RWPE2 (cell line): ENCODE results near the gene ANKRD42.

Experiments used
- ATAC-seq: fragments of 200-7000 bp; cut with Tn5 transposase; 3 replicates; pipeline ENCODE4 v1.9.1; 2021; ENCODE audit warnings: low read depth
- DNase-seq: peaks from one replicate; pipeline ENCODE4 v3.0.0-alpha.2; 2020; ENCODE audit warnings: low spot score
- H3K27ac ChIP-seq: fragments of 450-650 bp; 2 replicates; pipeline ENCODE4 v1.5.1; 2017; ENCODE audit warnings: mild to moderate bottlenecking; ENCODE audit not compliant: poor library complexity, severe bottlenecking
- H3K27me3 ChIP-seq: fragments of 250-450 bp; sonication (Bioruptor Pico); 2 replicates; pipeline ENCODE4 v1.5.1; 2021; ENCODE audit warnings: mild to moderate bottlenecking, moderate library complexity; ENCODE audit not compliant: insufficient read depth, poor library complexity, severe bottlenecking
- H3K36me3 ChIP-seq: fragments of 250-450 bp; sonication (Bioruptor Pico); 2 replicates; pipeline ENCODE4 v1.5.1; 2020; ENCODE audit warnings: low read depth, mild to moderate bottlenecking, moderate library complexity
- H3K4me1 ChIP-seq: fragments of 250-450 bp; sonication (Bioruptor Pico); 2 replicates; pipeline ENCODE4 v1.5.1; 2021; ENCODE audit warnings: mild to moderate bottlenecking, moderate library complexity; ENCODE audit not compliant: insufficient read depth, poor library complexity, severe bottlenecking
- H3K4me3 ChIP-seq: fragments of 250-450 bp; sonication (Bioruptor Pico); 2 replicates; pipeline ENCODE4 v1.5.1; 2021; ENCODE audit warnings: mild to moderate bottlenecking, moderate library complexity; ENCODE audit not compliant: severe bottlenecking
- H3K9me3 ChIP-seq: fragments of 250-450 bp; sonication (Bioruptor Pico); 2 replicates; pipeline ENCODE4 v1.5.1; 2021; ENCODE audit warnings: mild to moderate bottlenecking, moderate library complexity; ENCODE audit not compliant: severe bottlenecking
- TF ChIP-seq, protein P1 (sequence below): fragments of 450-650 bp; IDR thresholded peaks from one replicate; pipeline ENCODE4 v1.5.1; 2017; ENCODE audit warnings: mild to moderate bottlenecking, moderate library complexity; ENCODE audit not compliant: poor library complexity, severe bottlenecking

ANKRD42 gene

DNA sequence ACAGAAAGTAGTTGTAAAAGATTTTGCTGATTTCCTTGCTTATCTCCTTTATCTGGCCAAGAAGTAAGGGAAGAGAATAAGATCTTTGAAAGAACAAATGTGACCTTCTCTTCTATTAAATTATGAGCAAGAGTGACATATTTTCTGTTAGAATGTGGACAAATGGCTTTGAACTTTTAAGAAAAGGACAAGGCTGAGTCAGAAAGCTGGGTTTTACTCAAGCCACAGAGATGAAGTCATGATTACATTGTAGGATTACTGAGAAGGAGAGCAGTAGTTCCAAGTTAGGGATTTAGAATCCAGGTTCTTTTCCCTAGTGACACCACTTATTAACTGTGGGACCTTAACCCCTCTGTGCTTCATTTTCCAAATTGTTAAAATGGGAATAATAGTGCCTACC, 79.1 kb downstream of the ANKRD42 start:
- no peak overlapping the region for H3K27ac ChIP-seq
- TF ChIP-seq, protein P1, sequence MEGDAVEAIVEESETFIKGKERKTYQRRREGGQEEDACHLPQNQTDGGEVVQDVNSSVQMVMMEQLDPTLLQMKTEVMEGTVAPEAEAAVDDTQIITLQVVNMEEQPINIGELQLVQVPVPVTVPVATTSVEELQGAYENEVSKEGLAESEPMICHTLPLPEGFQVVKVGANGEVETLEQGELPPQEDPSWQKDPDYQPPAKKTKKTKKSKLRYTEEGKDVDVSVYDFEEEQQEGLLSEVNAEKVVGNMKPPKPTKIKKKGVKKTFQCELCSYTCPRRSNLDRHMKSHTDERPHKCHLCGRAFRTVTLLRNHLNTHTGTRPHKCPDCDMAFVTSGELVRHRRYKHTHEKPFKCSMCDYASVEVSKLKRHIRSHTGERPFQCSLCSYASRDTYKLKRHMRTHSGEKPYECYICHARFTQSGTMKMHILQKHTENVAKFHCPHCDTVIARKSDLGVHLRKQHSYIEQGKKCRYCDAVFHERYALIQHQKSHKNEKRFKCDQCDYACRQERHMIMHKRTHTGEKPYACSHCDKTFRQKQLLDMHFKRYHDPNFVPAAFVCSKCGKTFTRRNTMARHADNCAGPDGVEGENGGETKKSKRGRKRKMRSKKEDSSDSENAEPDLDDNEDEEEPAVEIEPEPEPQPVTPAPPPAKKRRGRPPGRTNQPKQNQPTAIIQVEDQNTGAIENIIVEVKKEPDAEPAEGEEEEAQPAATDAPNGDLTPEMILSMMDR, result no peak
- ATAC-seq, result no peak

DNA sequence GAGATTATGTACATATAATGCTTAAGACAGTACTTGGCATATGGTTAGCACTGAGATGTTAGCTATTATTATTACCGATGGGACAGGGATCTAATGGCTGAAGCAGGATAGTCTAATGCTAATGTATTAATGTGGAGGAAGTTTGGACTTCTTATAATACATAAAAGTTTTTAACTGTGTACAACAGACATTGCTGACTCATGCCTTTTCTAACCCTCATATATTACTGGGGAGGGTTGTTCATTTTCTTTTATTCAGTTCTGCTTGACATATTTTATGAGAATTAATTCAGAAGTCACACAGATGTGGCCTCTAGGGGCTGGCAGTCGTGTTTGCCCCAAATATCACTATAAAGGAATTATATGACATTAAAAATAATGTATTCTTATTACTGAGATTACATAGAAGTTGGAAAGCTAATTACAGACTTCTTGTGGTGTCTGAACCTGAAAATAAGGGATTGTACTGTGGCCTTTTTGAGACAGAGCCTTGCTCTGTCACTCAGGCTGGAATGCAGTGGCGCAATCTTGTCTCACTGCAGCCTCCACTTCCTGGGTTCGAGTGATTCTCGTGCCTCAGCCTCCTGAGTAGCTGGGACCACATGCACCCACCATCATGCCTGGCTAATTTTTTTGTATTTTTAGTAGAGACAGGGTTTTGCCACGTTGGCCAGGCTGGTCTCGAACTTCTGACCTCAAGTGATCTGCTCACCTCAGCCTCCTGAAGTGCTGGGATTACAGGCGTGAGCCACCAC, 82.6 kb downstream of the ANKRD42 start:
- TF ChIP-seq, protein P1, result no peak
- Histone ChIP-seq H3K36me3 (peaks cover 92% of the 10 kb centered on the region), H3K27me3 (no peaks in the 10 kb centered on the region), H3K4me1 (no peaks in the 10 kb centered on the region), H3K9me3 (no peaks in the 10 kb centered on the region), H3K27ac (no peak overlapping the region), H3K4me3 (no peak overlapping the region)
- ATAC-seq (no peak), DNase-seq (no peak)

More for the DNA sequence above, 79.1 kb downstream of the ANKRD42 start:
- no peak overlapping the region for H3K4me3 ChIP-seq
- H3K27me3 ChIP-seq, result no peaks in the 10 kb centered on the region
- no peak for DNase-seq
- peaks cover 73% of the 10 kb centered on the region for H3K36me3 ChIP-seq
- no peaks in the 10 kb centered on the region for H3K9me3 ChIP-seq
- H3K4me1 ChIP-seq, result no peaks in the 10 kb centered on the region

DNA sequence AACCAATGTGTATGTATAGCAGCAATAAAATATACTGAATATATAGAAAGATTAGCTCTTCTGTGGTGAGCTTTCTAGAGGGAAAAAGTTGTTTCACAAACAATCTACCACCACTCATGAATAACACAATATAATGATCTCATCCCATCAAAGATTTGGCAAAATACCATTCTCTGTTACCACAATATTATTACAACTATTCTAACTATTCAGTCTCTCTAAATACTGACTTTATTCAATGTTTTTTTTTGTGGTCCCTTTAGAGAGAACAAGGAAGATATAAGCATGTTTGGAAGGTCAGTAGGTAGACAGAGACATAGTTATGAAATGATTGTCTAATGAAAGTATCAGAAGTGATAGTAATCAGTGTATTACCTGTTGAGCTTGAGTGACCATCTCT, 84.8 kb downstream of the ANKRD42 start:
- H3K4me1 ChIP-seq, result no peaks in the 10 kb centered on the region
- TF ChIP-seq, protein P1, result no peak
- H3K27me3 ChIP-seq, result no peaks in the 10 kb centered on the region
- peaks cover 74% of the 10 kb centered on the region for H3K36me3 ChIP-seq
- H3K9me3 ChIP-seq, result no peaks in the 10 kb centered on the region
- DNase-seq (no peak), ATAC-seq (no peak)
- no peak overlapping the region for H3K27ac ChIP-seq
- H3K4me3 ChIP-seq, result no peak overlapping the region

DNA sequence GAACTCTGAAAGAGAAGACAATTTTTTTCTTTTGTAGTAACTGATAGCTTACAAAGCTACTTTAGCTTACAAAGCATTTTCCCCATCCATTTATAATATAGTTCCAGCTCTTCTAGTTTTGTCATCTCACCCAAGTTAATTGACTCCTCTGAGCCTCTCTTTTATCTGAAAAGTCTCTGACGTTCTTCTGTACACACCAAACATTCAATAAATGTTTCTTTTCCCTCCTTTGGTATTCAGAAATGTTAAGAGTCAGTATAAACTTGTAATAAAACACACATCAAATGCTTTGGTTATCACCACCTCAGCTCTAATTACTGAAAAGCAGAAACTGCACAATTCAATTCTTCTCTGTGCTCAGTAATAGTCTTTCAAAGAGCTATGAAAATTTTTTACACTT, 86.7 kb downstream of the ANKRD42 start:
- Histone ChIP-seq H3K36me3 (peaks cover 55% of the 10 kb centered on the region), H3K4me1 (peaks cover 7% of the 10 kb centered on the region), H3K9me3 (no peaks in the 10 kb centered on the region), H3K27ac (no peak overlapping the region), H3K4me3 (no peak overlapping the region), H3K27me3 (no peaks in the 10 kb centered on the region)
- DNase-seq, result no peak
- no peak for ATAC-seq
- TF ChIP-seq, protein P1, result no peak

DNA sequence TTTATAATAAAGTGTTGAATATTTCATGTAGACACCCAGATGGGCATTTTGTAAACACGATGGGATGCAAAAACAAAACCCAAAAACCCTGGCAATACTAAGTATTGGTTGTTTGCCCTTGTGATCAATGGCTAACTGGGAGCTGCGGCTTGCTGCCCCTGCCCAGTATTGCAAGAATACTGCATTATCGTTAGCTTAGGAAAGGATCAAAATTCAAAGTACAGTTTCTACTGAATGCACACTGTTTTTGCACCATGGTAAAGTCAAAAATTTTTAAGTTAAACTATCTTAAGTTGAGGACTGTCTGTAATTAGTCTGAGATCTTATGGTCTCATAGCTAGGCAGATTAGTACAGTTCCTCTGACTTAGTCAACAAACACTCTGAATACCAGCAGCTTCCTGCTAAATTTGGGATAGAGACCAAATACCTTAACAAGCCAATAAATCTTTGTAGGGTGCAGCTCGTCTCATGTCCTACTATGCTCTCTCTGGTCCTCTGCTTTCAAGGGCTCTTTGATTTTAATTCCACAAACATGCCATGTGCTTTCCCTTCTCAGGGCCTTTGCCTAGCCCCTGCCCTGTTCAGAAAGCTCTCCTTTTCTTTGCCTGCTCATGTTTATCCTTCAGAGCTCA, 88.7 kb downstream of the ANKRD42 start:
- no peak overlapping the region for H3K4me3 ChIP-seq
- no peak overlapping the region for H3K27ac ChIP-seq
- DNase-seq (no peak), ATAC-seq (no peak)
- H3K9me3 ChIP-seq, result no peaks in the 10 kb centered on the region
- TF ChIP-seq, protein P1, result no peak
- peaks cover 36% of the 10 kb centered on the region for H3K36me3 ChIP-seq
- peaks cover 10% of the 10 kb centered on the region for H3K4me1 ChIP-seq
- H3K27me3 ChIP-seq, result no peaks in the 10 kb centered on the region
